Gastroesophageal sphincter (tissue), 4 donors: Measurements from ENCODE around the gene CXCR5. TPM values are rescaled to one million over a fixed set of nuclear protein-coding genes. Genes with fewer than 3 reads are reported as not detected.

Source experiments
- ATAC-seq: fragments of 150-250 bp; one replicate; pipeline ENCODE4 v1.9.1; 2016; ENCODE audit warnings: mild to moderate bottlenecking, moderate library complexity
- H3K27ac ChIP-seq, 4 donors: fragments of 200-600 bp; sonication (generic) in 3 of 4; 1 replicate in 3 of 4; 2 replicates in 1 of 4; pipeline ENCODE4 v1.5.1; 2016 to 2019
- H3K27me3 ChIP-seq: fragments of 200-600 bp; sonication (generic); one replicate; pipeline ENCODE4 v1.5.1; 2019
- H3K36me3 ChIP-seq, 2 donors: fragments of 200-600 bp; sonication (generic); one replicate each; pipeline ENCODE4 v1.5.1; 2019; ENCODE audit warnings: control low read depth in 1 of 2
- H3K4me1 ChIP-seq, 3 donors: fragments of 200-600 bp; sonication (generic); 1 replicate in 2 of 3; 2 replicates in 1 of 3; pipeline ENCODE4 v1.5.1; 2016 to 2019; ENCODE audit warnings: control low read depth in 2 of 3
- H3K4me3 ChIP-seq, 2 donors: fragments of 200-600 bp; sonication (generic); one replicate each; pipeline ENCODE4 v1.5.1; 2019; ENCODE audit warnings: mild to moderate bottlenecking in 1 of 2, moderate library complexity in 1 of 2
- H3K9me3 ChIP-seq, 3 donors: fragments of 200-600 bp; sonication (generic); one replicate each; pipeline ENCODE4 v1.5.1; 2017 to 2019; ENCODE audit warnings: control low read depth in 2 of 3
- CTCF ChIP-seq, 4 experiments: fragments of 200-600 bp in 2 of 4; fragments of 450-650 bp in 2 of 4; sonication (generic) in 1 of 4; IDR thresholded peaks; one replicate each; pipeline ENCODE4 v1.5.1; 2017 to 2019; ENCODE audit warnings: antibody characterized with exemption in 4 of 4, mild to moderate bottlenecking in 2 of 4, moderate library complexity in 2 of 4
- EP300 ChIP-seq: sonication (generic); formaldehyde crosslinking; IDR thresholded peaks from one replicate; pipeline ENCODE4 v1.6.1; 2017; ENCODE audit warnings: antibody characterized with exemption, mild to moderate bottlenecking
- POLR2A ChIP-seq, 2 donors: fragments of 450-650 bp; IDR thresholded peaks; one replicate each; pipeline ENCODE4 v1.6.1; 2017; ENCODE audit warnings: antibody characterized with exemption in 2 of 2, mild to moderate bottlenecking in 2 of 2, moderate library complexity in 1 of 2
- POLR2AphosphoS5 ChIP-seq: sonication (generic); formaldehyde crosslinking; IDR thresholded peaks from one replicate; pipeline ENCODE4 v1.6.1; 2017; ENCODE audit warnings: antibody characterized with exemption
- whole genome bisulfite sequencing, 2 donors: methylation state at CpG; one replicate each; pipeline ENCODE4 v1.1.5; 2018; ENCODE audit warnings: low coverage in 1 of 2; 5-methylcytosine and 5-hydroxymethylcytosine counted together
- total RNA-seq, 4 donors: library from RNA; depleted of rRNA; stranded (reverse); fragments of >200 nt; gene quantifications; one replicate each; pipeline ENCODE4 v1.1.0, GENCODE V29; 2016

The CXCR5 gene
- total RNA-seq, 4 donors from 2014 or later: 0.08 TPM; not detected in 3

GRCh38 chr11:118901494-118902335 is 18.0 kb downstream of the CXCR5 start:
- no peak for ATAC-seq
- H3K36me3 ChIP-seq: peaks cover 0 to 99% of the 10 kb centered on the region in 2 donors
- no peaks in the 10 kb centered on the region for H3K27me3 ChIP-seq
- peaks cover 0 to 64% (median 0%) of the 10 kb centered on the region in 3 donors for H3K4me1 ChIP-seq
- no peaks in the 10 kb centered on the region for H3K9me3 ChIP-seq
- H3K4me3 ChIP-seq: no peak overlapping the region
- no peak for TF ChIP-seq POLR2A (IDR thresholded peaks at IDR 0.05)
- TF ChIP-seq CTCF (IDR thresholded peaks at IDR 0.05): peak in 1 of 4 experiments; percentile 19
- H3K27ac ChIP-seq: peak overlapping the region in 2 of 4 donors; percentile 31 to 45
- 82% methylated on average over 8 of the region's 31 CpGs; no CpG with 5 or more reads in 1 of the 2 donors for WGBS, 2 donors

- Histone ChIP-seq H3K27ac (peak overlapping the region in 3 of 4 donors; percentile 11 to 45 (median 31)), H3K4me1 (peaks cover 0 to 64% (median 5%) of the 10 kb centered on the region in 3 donors)
- ATAC-seq: no peak
Measured at GRCh38 chr11:118902336-118903203, 18.9 kb downstream of the CXCR5 start.

GRCh38 chr11:118903204-118904015 is 19.7 kb downstream of the CXCR5 start:
- no CpG with 5 or more reads among the region's 21 CpGs for WGBS, 2 donors
- no peak for ATAC-seq
- Histone ChIP-seq H3K27me3 (no peaks in the 10 kb centered on the region), H3K36me3 (peaks cover 0 to 100% of the 10 kb centered on the region in 2 donors), H3K9me3 (no peaks in the 10 kb centered on the region), H3K27ac (peak overlapping the region in 3 of 4 donors; percentile 11 to 45 (median 31)), H3K4me1 (peaks cover 0 to 64% (median 7%) of the 10 kb centered on the region in 3 donors), H3K4me3 (no peak overlapping the region)
- no peak for TF ChIP-seq EP300
- no peak for TF ChIP-seq CTCF (IDR thresholded peaks at IDR 0.05)
- no peak for TF ChIP-seq POLR2A (IDR thresholded peaks at IDR 0.05)
- no peak for TF ChIP-seq POLR2AphosphoS5

More at GRCh38 chr11:118902336-118903203, 18.9 kb downstream of the CXCR5 start:
- H3K9me3 ChIP-seq: no peaks in the 10 kb centered on the region
- H3K27me3 ChIP-seq: no peaks in the 10 kb centered on the region
- TF ChIP-seq POLR2AphosphoS5 (no peak), POLR2A (IDR thresholded peaks at IDR 0.05) (no peak), CTCF (IDR thresholded peaks at IDR 0.05) (no peak), EP300 (no peak)
- H3K4me3 ChIP-seq: no peak overlapping the region
- no CpG with 5 or more reads among the region's 37 CpGs for WGBS, 2 donors
- H3K36me3 ChIP-seq: peaks cover 0 to 100% of the 10 kb centered on the region in 2 donors

- peak overlapping the region in 1 of 2 donors; percentile 1 for H3K4me3 ChIP-seq
- peak; percentile 47 for ATAC-seq
Measured at GRCh38 chr11:118907051-118908042, 23.7 kb downstream of the CXCR5 start.

More at GRCh38 chr11:118907051-118908042, 23.7 kb downstream of the CXCR5 start:
- WGBS, 2 donors: 22 to 40% methylated on average over 1 to 10 of the region's 24 CpGs
- H3K9me3 ChIP-seq: no peaks in the 10 kb centered on the region
- H3K36me3 ChIP-seq: peaks cover 0 to 62% of the 10 kb centered on the region in 2 donors
- TF ChIP-seq CTCF (IDR thresholded peaks at IDR 0.05) (peak in 3 of 4 experiments; percentile 94 to 98 (median 96)), POLR2AphosphoS5 (peak; percentile 62), POLR2A (IDR thresholded peaks at IDR 0.05) (no peak), EP300 (no peak)
- H3K27me3 ChIP-seq: no peaks in the 10 kb centered on the region
- peak overlapping the region; percentile 2 to 98 (median 95) for H3K27ac ChIP-seq
- H3K4me1 ChIP-seq: peaks cover 9 to 83% (median 41%) of the 10 kb centered on the region in 3 donors
